Germinal center (tissue), 1 donor: Measurements from ENCODE around the gene LETMD1.

Experiments
- DNase-seq: peaks from one replicate; pipeline ENCODE4 v3.0.0; 2012; ENCODE audit warnings: mixed read lengths, low spot score

Gene LETMD1

GRCh38 chr12:51025836-51026638 is 22.1 kb upstream of the LETMD1 start, which contains the start of gene SLC11A2:
Gene SLC11A2 (minus strand): TSS chr12:51026384. CDS start chr12:51010728, 15,656 bp downstream.
- DNase-seq = peak; percentile 97

- DNase-seq = no peak
Measured at GRCh38 chr12:51027342-51027835, 20.7 kb upstream of the LETMD1 start.

DNA sequence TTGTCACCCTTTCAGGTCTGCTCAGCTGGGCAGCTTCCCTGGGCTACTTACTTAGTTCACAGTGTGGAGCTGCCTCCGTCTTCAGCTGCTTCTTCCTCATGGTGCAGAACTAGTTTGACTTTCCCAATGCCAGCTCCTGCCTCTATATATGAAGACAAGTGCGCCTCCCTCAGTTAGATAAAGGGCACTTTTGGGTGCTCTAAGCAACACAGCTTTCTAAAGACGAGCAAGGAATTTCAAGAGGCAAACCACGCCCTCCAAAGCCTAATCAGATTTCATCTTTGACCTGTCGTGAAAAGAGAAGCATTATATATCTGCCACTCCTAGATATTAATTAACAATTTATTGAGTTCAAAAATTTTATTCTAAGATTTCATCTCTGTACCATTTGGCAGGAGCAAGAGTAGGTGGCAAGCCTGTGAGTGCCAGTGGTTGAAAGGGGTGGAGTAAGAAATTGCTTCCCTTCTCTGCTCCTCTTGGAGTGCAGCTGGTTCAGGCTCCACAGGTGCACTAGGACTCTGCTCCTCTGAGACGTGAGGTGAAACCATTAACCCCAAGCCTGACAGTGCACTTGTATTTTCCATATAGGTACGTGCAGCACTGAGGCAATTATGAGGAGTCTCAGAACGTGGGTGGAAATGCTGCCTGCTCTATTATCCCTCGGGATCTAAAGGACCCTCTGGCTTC is 19.9 kb upstream of the LETMD1 start:
- DNase-seq = no peak

DNA sequence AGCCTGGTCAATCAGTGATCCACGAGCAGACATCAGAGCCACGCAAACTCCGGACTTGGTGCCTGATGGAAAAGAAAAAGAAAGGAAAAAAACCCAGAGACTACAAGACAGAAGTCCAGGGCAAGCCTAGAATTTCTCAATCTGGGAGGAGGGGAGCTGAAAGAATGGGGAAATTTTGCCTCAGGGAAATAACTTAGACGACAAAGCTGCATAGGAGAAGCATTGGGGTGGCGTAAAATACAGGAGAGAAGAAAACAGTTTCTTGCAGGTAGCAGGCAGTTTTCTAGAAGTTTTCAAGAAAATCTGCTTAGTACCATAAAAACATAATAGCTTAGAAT is 19.3 kb upstream of the LETMD1 start:
- DNase-seq = no peak

- DNase-seq = no peak
Measured at GRCh38 chr12:51033048-51033447, 15.1 kb upstream of the LETMD1 start.

GRCh38 chr12:51033457-51034089 is 14.6 kb upstream of the LETMD1 start:
- DNase-seq = no peak

DNA sequence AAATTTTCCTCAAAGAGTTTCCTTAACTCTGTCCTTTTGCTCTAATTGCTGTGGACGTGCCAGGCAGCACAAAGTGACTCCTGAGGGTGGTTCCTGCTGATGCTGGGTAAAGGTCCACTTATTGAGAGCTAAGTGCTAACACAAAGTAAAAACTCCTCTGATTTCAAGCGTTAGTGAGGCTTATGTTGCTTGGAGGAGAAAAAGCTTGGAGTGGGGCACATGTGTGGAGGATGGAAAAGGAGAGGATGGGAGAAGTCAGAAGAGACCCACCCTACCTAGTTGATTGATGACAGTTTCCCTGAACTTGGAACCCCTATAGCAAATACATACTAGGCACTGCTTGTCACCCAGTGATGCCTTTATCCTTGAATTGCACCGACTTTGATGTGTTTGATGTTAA is 11.8 kb upstream of the LETMD1 start:
- no peak for DNase-seq

DNA sequence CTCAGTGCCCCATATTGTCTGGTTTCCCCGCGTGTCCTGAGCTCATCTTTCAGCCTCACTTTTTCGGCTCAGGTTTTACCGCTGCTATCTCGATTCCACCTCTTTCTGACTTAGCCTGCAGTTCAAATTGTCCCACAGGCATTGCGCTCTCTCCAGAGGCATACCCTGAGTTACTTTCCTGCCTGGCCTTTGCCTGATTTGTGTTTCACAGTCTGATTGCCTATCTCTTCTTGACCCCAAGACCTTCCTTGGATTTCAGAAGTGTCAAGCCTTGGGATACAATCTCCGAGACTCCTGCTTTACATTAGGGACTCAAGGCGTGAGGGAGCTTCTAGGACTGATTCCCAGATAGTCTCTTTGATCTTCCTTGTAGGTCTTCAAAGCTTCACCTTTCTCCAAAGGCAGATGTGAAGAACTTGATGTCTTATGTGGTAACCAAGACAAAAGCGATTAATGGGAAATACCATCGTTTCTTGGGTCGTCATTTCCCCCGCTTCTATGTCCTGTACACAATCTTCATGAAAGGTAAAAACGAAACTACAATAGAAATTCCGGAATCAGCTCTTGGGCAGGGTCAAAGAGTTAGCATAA is 629 bp downstream of the LETMD1 start:
- peak; percentile 10 for DNase-seq

DNA sequence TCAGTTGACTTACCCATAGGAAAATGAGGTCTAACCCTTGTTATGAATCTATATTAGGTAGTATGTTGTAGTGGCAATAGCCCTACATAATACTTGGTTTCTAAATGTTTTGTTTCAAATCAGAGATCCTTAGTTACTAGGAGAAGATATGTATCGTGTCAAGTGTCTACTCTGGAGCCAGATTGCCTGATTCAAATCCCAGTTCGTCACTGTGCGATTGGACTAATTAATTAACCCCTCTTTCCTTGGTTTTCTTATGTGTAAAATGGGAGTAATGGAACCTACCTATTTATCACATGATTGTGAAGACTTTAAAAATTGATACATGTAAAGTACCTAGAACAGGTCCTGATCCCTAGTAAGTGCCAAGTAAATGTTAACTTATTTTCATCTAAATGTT is 1.4 kb downstream of the LETMD1 start:
- no peak for DNase-seq

DNA sequence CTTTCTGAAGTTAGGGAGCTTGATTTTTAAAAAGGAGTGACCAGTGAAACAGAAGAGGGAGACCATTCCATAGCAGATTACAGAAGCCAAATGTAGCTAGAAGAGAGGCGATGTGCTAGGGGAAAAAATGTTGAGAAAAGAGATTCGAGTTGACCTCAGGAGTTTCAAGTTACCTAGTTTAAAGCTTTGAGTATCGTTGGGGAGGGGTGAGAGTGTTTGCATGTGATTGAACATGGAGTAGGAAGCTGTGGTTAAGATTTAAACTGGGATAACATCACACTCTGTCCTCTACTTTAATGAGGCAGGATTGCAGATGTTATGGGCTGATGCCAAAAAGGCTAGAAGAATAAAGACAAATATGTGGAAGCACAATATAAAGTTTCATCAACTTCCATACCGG is 3.7 kb downstream of the LETMD1 start:
- DNase-seq = no peak

DNA sequence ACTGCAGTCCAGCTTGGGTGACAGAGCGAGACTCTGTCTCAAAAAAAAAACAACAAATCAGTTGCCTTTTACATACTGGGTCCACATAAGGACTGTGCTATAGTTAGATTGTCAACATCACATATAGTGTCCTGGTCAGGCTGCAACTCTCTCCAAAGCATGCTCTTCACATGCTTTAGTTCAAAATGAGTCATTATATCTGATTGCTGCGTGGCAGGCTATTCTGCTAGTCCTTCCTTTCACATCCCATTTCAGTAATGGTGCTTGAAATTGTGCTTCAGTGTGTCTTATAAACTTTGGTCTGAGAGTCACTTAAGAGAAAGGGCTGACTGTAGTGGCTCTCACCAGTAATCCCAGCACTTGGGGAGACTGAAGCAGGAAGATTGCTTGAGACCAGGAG is 6.9 kb downstream of the LETMD1 start:
- DNase-seq = no peak

GRCh38 chr12:51056242-51056641 is 8.1 kb downstream of the LETMD1 start:
- no peak for DNase-seq

GRCh38 chr12:51059086-51059485 is 11.0 kb downstream of the LETMD1 start:
- no peak for DNase-seq

- no peak for DNase-seq
Measured at GRCh38 chr12:51062631-51063397, 14.7 kb downstream of the LETMD1 start.

DNA sequence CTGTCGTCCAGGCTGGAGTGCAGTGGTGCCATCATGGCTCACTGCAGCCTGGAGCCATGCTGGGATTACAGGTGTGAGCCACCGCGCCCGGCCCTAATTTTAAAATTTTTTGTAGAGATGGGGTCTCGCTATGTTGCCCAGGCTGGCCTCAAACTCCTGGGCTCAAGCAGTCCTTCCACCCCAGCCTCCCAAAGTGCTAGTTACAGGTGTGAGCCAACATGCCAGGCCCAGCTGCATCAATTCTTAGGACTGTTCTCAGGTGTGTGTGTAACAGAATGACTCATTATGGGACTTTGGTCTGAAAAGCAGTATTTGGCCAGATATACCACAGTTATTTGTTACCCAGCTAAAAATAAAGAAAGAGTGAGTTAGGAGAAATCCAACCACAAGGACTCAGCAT is 17.4 kb downstream of the LETMD1 start:
- DNase-seq = no peak

- DNase-seq = no peak
Measured at GRCh38 chr12:51067229-51067628, 19.1 kb downstream of the LETMD1 start.

DNA sequence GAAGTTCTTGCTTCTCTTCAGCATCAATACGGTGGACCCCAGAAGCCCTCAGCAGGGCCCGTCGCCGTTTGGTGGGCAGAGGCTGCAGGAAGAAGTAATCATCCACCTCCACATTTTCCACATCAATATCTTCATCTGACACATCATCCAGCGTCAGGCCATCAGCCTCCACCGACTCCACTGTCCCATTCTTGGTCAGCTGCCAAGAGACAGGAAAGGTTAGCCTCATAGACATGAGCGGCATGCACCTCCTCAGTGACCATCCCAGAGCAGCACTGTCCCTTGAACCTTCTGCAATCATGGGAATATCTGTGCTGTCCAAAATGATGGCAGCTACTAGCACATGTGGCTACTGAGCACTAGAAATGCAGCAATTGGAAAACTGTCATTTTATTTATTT is 19.6 kb downstream of the LETMD1 start:
- no peak for DNase-seq

- no peak for DNase-seq
Measured at GRCh38 chr12:51070004-51070403, 21.9 kb downstream of the LETMD1 start.

- no peak for DNase-seq
Measured at GRCh38 chr12:51071663-51072062, 23.5 kb downstream of the LETMD1 start.

DNA sequence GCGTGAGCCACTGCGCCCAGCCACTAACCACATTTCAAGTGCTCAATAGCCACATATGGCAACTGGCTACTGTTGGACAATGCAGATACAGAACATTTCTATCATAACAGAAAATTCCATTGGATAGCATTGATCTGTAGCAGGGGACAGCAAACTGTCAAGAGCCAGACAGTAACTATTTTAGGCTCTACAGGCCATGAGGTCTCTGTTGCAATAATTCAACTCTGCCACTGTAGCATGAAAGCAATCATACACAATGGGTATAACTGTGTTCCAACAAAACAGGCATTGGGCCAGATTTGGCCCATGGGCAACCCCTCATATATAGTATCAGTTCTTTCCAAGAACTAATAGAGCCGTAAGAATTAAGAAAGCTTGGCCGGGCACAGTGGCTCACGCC is 27.3 kb downstream of the LETMD1 start:
- DNase-seq = no peak

DNA sequence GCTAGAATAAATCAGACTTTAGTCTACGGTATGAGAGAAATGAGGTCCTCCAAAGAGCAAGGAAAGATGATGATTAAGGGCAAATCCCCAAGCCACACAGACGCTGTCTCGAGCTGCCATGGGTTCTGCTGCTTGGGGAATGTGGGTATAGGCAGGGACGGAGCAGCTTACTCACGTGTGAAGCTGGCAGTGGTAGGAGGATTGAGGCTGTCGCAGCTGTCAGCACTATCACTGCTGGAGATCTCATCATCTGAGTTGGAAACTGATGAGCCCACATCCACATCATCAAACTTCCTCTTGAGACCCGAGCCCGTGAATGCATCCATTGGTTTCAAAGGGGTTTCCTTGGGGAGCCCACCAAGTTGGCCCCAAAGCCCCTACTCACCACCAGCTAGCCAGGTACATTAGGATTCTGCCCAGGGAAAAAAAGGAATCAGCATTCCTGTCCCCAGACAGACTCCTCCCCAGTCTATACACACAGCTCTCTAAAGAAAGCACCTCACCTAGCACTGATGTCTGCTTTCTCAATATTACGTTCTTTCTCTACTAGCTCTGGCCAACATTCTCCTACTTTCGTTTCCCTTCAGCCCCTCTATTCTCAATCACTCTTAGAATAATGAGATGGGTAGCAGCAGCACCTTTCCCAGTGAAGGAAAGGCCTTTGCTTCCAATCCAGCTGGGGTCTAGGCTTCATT is 28.3 kb downstream of the LETMD1 start:
- no peak for DNase-seq
